PC-9 (cell line): ENCODE measurements around the gene NOSIP.

Experiments used
- CTCF ChIP-seq: fragments of 200-600 bp; sonication (generic); conservative IDR thresholded peaks from 2 replicates; pipeline ENCODE4 v1.6.1; 2017; ENCODE audit warnings: mixed run types, antibody characterized with exemption, mild to moderate bottlenecking, moderate library complexity
- EZH2 ChIP-seq: fragments of 200-600 bp; sonication (generic); IDR thresholded peaks from 2 replicates; pipeline ENCODE4 v1.8.0; 2017; ENCODE audit warnings: antibody characterized with exemption, low read depth

GRCh38 chr19:49506575-49507105 lies 73.7 kb downstream of the NOSIP start:
- TF ChIP-seq CTCF (peak; percentile 89), EZH2 (no peak)
